OCI-LY1 (cell line): ENCODE data around the gene ATP13A2.

Source experiments
- EZH2 ChIP-seq: fragments of 200-600 bp; sonication (generic), shearing (Covaris generic); IDR thresholded peaks from 2 replicates; pipeline ENCODE4 v1.8.0; 2017; ENCODE audit warnings: borderline replicate concordance, mixed run types, mild to moderate bottlenecking, antibody characterized with exemption, low read length, moderate library complexity, mixed read lengths
- TF ChIP-seq, protein P1 (sequence below): fragments of 200-600 bp; sonication (generic), shearing (Covaris generic); IDR thresholded peaks from 2 replicates; pipeline ENCODE4 v1.5.1; 2017; ENCODE audit warnings: mild to moderate bottlenecking, antibody characterized with exemption, low read length, moderate library complexity, mixed read lengths

DNA sequence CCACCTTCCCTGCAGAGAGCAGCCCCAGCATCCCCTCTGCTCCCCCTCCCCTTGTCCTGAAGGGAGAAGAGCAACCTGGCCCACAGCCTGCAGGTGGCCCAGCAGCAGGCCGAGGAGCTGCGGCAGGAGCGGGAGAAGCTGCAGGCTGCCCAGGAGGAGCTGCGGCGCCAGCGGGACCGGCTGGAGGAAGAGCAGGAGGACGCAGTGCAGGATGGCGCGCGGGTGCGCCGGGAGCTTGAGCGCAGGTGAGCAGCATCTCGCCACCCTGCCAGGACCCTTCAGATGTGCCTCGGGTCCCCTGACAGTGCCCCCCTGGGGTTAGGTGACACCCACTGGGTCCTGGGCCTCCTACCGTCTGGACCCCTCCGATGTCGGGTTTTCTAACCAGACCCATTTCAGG is 67.7 kb downstream of the ATP13A2 start:
- TF ChIP-seq, protein P1, sequence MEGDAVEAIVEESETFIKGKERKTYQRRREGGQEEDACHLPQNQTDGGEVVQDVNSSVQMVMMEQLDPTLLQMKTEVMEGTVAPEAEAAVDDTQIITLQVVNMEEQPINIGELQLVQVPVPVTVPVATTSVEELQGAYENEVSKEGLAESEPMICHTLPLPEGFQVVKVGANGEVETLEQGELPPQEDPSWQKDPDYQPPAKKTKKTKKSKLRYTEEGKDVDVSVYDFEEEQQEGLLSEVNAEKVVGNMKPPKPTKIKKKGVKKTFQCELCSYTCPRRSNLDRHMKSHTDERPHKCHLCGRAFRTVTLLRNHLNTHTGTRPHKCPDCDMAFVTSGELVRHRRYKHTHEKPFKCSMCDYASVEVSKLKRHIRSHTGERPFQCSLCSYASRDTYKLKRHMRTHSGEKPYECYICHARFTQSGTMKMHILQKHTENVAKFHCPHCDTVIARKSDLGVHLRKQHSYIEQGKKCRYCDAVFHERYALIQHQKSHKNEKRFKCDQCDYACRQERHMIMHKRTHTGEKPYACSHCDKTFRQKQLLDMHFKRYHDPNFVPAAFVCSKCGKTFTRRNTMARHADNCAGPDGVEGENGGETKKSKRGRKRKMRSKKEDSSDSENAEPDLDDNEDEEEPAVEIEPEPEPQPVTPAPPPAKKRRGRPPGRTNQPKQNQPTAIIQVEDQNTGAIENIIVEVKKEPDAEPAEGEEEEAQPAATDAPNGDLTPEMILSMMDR, result no peak
- no peak for TF ChIP-seq EZH2
